Small intestine (tissue), 4 donors: Measurements from ENCODE around the gene IER2. TPM values are rescaled to one million over a fixed set of nuclear protein-coding genes. Genes with fewer than 3 reads are reported as not detected.

Experiments used
- polyA plus RNA-seq, 4 donors: library from polyadenylated mRNA; stranded (reverse) in 3 of 4; unstranded in 1 of 4; fragments of 200-250 nt in 3 of 4; fragments of 120-200 nt in 1 of 4; gene quantifications; one replicate each; pipeline versions ENCODE4 v1.2.1 to v1.2.3, GENCODE V29; 2013
- donor health status: healthy with polysubstance abuse.
- donor health status: Bipolar disorder and iron deficiency.
- donor health status: healthy.

Gene IER2
- polyA plus RNA-seq, 4 donors: 67.5 to 217 (median 106) TPM

Other genes starting within 250 kb of the IER2 start
- 1 to 10 TPM in 1 of 4 donors, under 1 TPM in 1, not detected in 2; 0.18 to 1.2 TPM for gene SYCE2, start 231.1 kb upstream of the IER2 start, polyA plus RNA-seq
- gene FARSA, start 216.7 kb upstream of the IER2 start, polyA plus RNA-seq: 10 to 100 TPM; 32.4 to 74.4 (median 48.9) TPM
- 100 to 1,000 TPM; 117 to 803 (median 435) TPM for gene CALR, start 211.8 kb upstream of the IER2 start, polyA plus RNA-seq
- 100 to 1,000 TPM in 1 of 4 donors, 10 to 100 TPM in 3; 93.0 to 114 (median 98.4) TPM for gene RAD23A, start 204.5 kb upstream of the IER2 start, polyA plus RNA-seq
- gene GADD45GIP1, start 193.2 kb upstream of the IER2 start, polyA plus RNA-seq: 10 to 100 TPM; 27.0 to 42.2 (median 36.1) TPM
- gene DAND5, start 180.8 kb upstream of the IER2 start, polyA plus RNA-seq: under 1 TPM in 2 of 4 donors, not detected in 2; 0.12 to 0.16 TPM
- gene NFIX, start 154.9 kb upstream of the IER2 start, polyA plus RNA-seq: 10 to 100 TPM in 2 of 4 donors, 1 to 10 TPM in 2; 2.9 to 31.4 (median 10.0) TPM
- 1 to 10 TPM in 3 of 4 donors, under 1 TPM in 1; 0.67 to 8.9 (median 2.8) TPM for gene LYL1, start 47.6 kb upstream of the IER2 start, polyA plus RNA-seq
- 10 to 100 TPM; 18.6 to 37.5 (median 28.3) TPM for gene TRMT1, start 33.7 kb upstream of the IER2 start, polyA plus RNA-seq
- gene NACC1, start 32.1 kb upstream of the IER2 start, polyA plus RNA-seq: 10 to 100 TPM in 3 of 4 donors, 1 to 10 TPM in 1; 7.6 to 51.6 (median 17.9) TPM
- gene STX10, start within 50 bp of the IER2 start, polyA plus RNA-seq: 100 to 1,000 TPM in 3 of 4 donors, 10 to 100 TPM in 1; 46.3 to 162 (median 138) TPM